NCI-H187 treated with DMSO at 0.1 percent for 48 hours (cell line): ENCODE results near the gene C9orf50.

Experiments used
- DNase-seq: peaks from one replicate; lab custom pipeline; 2025; lab: John Stamatoyannopoulos, UW

Gene C9orf50

DNA sequence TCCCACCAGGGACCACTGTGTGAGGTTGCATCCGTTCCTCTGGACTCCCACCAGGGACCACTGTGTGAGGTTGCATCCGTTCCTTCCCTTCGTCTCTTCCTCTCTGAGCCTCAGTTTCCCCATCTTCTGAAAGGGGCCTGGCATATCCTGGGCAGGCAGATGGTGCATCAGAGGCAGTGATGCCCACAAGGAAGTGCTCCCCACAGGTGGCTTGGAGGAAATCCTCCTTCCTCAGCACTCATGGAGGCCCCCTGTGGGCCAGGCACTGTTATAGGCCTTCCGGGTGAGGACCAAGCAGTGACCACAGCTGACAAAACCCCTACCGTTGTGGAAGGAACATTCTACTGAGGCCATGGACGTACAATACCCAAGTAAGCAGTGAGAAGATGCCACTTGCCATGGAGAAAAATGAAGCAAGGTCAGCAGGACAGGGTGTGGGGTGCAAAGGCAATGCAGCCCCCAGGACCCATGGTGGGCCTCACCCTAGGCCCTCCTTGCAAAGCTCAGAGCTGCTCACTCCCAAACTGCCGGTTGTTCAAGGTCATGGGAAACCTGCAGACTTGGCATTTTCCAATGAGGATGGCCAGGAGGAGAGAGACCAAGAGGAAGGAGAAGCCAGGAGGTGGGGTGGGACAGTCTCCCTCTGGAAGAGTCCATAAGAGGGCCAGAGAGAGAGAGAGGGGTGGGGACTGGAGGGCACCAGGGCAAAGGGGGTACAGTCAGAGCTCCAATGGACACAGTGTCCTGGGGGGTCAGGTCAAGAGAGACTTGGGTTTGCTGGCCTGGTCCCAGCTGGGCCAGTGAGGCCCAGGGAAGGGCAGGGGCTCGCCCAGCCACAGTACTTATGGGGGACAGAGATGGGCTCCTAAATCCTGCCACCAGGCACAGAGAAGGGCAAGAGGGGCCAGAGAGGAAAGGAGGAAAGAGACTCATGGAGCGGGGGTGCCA is 51.1 kb downstream of the C9orf50 start:
- DNase-seq: no peak

DNA sequence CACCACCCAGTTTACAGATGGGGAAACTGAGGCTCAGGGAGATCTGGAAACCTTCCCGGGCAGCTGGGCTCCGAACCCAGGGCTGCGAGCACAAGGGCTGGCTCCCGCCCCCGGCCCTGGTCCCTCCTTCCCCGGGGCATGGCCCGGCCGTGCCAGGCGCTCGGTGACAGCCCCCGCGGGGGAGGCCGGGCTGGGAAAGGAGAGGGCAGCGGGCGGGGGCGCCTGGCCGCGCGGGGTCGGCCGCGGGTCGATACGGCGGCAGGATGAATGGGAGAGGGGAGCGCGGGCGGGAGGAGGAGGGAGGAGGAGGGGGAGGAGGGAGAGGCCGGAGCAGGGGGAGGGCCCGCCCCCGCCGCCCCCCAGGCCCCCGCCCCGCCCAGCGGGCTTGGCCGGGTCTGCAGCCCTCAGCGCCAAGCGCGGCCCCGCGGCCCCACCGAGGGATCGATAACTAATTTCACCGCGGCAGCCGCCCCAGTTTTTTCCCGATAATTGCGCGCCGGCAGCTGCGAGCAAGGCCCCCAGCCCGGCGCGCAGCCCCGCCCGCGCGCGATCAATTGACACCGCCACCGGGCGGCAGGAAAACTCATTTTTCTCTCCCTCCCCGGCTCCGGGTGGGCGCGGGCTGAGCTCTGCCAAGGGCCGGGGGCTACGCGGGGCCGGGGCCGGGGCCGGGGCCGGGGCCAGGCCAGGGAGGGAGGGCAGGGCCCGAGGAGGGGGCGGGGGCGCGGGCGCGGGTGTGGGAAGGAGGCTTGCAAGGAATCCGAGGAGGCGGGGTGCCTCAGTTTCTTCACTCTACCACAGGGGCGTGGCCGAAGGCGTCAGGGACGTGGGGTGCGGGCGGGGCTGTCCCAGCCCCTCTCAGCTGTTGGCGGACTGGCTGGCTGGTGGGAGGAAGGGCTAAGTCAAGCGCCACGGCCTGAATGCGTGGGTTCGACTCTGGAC is 52.1 kb downstream of the C9orf50 start:
- DNase-seq: no peak

DNA sequence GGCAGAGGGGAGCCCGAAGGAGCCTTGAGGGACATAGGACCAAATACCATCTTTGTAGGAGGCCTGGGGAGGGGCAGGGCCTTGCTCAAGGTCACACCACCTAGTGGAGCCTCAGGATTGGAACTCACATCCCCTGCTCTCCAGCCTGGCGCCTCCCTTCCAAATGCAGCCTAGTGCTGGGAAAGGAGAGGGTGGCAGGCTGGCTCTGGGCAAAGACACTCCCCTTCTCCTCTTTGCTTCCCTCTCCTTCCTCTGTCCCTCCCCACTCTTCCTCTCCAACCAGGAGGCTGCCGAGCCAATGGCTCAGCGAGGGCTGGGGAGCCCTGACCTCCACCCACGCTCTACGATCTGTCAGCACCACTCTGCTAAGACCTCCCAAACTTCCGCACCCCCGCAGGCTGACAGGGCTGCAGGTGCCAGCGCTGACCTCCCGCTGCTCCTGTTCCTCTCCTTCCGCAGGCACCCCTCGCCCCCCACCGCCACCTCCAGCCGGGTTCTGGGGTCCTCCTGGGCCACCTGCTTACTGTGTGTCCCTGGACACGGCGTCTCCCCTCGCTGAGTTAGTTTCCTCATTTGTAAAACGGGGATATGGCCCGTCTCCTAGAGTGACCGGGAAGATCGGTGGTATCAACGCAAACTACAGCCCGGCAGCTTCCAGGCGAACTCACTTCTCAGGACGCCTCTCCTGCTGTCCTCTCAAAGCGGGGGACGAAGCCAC is 52.9 kb downstream of the C9orf50 start:
- DNase-seq: no peak

DNA sequence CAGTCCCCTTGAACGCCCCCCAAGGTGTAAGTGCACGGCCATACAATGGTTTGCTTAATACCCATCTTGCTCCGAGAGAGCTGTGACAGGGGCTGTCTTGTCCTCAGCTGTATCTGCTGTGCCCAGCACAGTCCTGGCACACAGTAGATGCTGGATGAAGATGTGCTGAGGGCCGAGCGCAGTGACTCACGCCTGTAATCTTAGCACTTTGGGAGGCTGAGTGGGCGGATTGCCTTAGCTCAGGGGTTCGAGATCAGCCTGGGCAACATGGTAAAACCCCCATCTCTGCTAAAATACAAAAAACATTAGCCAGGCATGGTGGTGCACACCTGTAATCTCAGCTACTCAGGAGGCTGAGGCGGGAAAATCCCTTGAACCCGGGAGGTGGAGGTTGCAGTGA is 53.6 kb downstream of the C9orf50 start:
- DNase-seq: no peak

DNA sequence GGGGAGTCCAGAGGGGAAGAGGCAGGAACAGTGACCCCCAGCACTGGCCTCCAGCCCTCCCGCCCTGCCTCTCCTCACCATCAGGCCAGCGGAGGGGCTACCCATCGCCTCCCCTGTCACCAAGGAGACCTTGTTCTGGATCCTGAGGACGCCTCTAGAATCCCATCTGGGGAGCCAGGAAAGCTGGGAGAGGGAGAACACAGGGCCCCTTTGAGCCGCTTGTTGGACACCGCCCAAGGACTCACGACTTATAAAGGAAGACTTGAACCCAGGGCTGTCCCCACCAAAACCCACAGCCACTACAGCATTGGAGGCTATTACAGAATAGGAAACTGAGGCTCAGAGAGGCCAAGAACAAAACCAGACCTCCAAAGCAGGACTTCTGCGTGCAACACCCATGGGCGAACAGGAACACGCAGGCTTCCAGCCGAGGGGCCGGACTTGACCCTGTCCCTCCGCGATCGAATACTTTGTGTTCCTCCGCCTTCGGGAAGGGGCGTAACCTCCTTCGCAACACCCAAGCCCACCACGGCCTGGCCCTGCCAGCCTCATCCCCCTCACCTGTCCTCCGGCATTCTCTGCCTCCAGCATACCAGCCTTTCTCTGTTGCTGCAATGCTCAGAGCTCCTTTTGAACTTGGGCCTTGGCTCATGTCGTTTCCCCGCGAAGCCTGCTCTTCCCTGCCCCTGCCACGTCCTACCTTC is 54.2 kb downstream of the C9orf50 start:
- DNase-seq: no peak

DNA sequence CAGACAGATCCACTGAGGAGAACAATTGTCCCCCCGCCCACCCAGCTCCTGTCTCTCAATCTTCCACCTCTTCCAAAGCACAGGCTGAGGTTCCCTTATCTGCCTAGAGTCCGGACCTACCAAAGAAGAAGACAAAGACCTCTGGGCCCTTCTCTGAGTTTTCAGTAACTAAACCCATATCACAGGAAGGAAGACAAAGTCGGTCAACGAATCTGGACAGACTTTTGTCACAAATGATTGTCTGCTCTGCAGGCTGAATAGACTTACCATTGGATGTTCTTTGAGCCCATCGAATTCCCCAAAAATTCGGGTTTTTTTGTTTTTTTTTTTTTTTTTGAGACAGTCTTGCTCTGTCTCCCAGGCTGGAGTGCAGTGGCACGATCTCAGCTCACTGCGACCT is 58.0 kb downstream of the C9orf50 start:
- DNase-seq: no peak

DNA sequence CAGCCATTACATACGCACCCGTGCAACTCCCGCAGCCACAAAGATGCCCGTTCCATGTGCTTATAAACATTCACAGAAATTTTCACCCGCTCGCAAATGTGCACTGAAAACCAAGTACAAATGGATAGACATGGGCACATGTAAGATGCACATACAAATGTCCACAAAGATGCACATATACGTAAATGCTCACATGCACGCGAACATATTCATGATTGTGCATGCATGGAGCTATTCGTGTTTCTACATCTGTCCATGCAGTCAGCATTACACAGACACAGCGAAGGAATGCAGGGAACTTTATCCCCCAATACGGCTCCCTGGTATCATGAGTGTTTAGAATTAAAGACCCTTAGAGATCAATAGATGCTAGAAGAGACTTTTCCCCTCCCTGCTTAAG is 58.4 kb downstream of the C9orf50 start:
- DNase-seq: no peak
